IMR-90 (cell line): Measurements from ENCODE around the gene TTC39B. TPM values are rescaled to one million over a fixed set of nuclear protein-coding genes. Genes with fewer than 3 reads are reported as not detected.

Source experiments
- ATAC-seq: fragments of 200-7000 bp; cut with Tn5 transposase; 2 replicates; pipeline ENCODE4 v1.9.1; 2020; ENCODE audit warnings: low read depth, mild to moderate bottlenecking, moderate library complexity
- BruUV-seq: library from RNA; stranded (reverse); fragments of 400-500 nt; replicated peaks from 2 replicates; lab custom pipeline; 2021; lab: Mats Ljungman, UMichigan
- CTCF ChIA-PET: fragments of 300-600 bp; formaldehyde crosslinking; extraction: SDS; loops from one replicate; lab custom pipeline; 2021; ENCODE audit warnings: antibody characterized with exemption; lab: Yijun Ruan, JAX
- POLR2A ChIA-PET: fragments of 300-600 bp; sonication (Branson Sonifier 250); formaldehyde crosslinking; loops from one replicate; lab custom pipeline; 2022; ENCODE audit warnings: antibody characterized with exemption; ENCODE audit not compliant: unreplicated experiment; lab: Charles Lee
- DNase-seq: peaks from one replicate; pipeline ENCODE4 v3.0.0; 2013
- H2AFZ ChIP-seq: replicated peaks from 2 replicates; pipeline ENCODE3; 2013; ENCODE audit warnings: low read length, mild to moderate bottlenecking; ENCODE audit not compliant: poor library complexity
- H2AK5ac ChIP-seq: 2 replicates; pipeline ENCODE4 v1.6.1; 2013; ENCODE audit warnings: low read depth, low read length, inconsistent platforms
- H2AK9ac ChIP-seq: replicated peaks from 2 replicates; pipeline ENCODE3; 2013; ENCODE audit warnings: mild to moderate bottlenecking, low read depth, low read length, moderate library complexity; ENCODE audit not compliant: poor library complexity
- H2BK120ac ChIP-seq: 2 replicates; pipeline ENCODE4 v1.6.1; 2013; ENCODE audit warnings: low read depth, low read length, inconsistent platforms
- H2BK15ac ChIP-seq: 3 replicates; pipeline ENCODE4 v1.6.1; 2013; ENCODE audit warnings: low read depth, low read length, inconsistent platforms
- H2BK20ac ChIP-seq: 2 replicates; pipeline ENCODE4 v1.6.1; 2013; ENCODE audit warnings: low read depth, mild to moderate bottlenecking, inconsistent platforms, low read length, moderate library complexity
- H2BK5ac ChIP-seq: 2 replicates; pipeline ENCODE4 v1.6.1; 2013; ENCODE audit warnings: mild to moderate bottlenecking, low read depth, low read length, inconsistent platforms; ENCODE audit not compliant: poor library complexity, severe bottlenecking
- H3K14ac ChIP-seq: replicated peaks from 2 replicates; pipeline ENCODE4 v1.6.1; 2013; ENCODE audit warnings: low read depth, low read length, inconsistent platforms
- H3K18ac ChIP-seq: 2 replicates; pipeline ENCODE4 v1.6.1; 2013; ENCODE audit warnings: low read depth, low read length, control low read depth
- H3K23ac ChIP-seq: 2 replicates; pipeline ENCODE4 v1.6.1; 2013; ENCODE audit warnings: low read depth, low read length, inconsistent platforms
- H3K27ac ChIP-seq: 2 replicates; pipeline ENCODE4 v1.5.1; 2013; ENCODE audit warnings: mild to moderate bottlenecking, control low read depth, low read length; ENCODE audit not compliant: insufficient read depth
- H3K27me3 ChIP-seq: 2 replicates; pipeline ENCODE4 v1.6.1; 2013; ENCODE audit warnings: low read length; ENCODE audit not compliant: control insufficient read depth, insufficient read depth
- H3K36me3 ChIP-seq: 2 replicates; pipeline ENCODE4 v1.6.1; 2013; ENCODE audit warnings: low read length, mixed read lengths; ENCODE audit not compliant: control insufficient read depth, insufficient read depth
- H3K4ac ChIP-seq: 2 replicates; pipeline ENCODE4 v1.6.1; 2013; ENCODE audit warnings: low read depth, low read length, inconsistent platforms
- H3K4me1 ChIP-seq: 2 replicates; pipeline ENCODE4 v1.6.1; 2013; ENCODE audit warnings: low read length, mixed read lengths; ENCODE audit not compliant: control insufficient read depth, insufficient read depth
- H3K4me2 ChIP-seq: 2 replicates; pipeline ENCODE4 v1.6.1; 2013; ENCODE audit warnings: low read depth, mild to moderate bottlenecking, control low read depth, low read length, moderate library complexity
- H3K4me3 ChIP-seq: 2 replicates; pipeline ENCODE4 v1.5.1; 2013; ENCODE audit warnings: low read depth, mild to moderate bottlenecking, control low read depth, low read length, moderate library complexity; ENCODE audit not compliant: insufficient read depth
- H3K56ac ChIP-seq: 2 replicates; pipeline ENCODE4 v1.6.1; 2013; ENCODE audit warnings: low read length, inconsistent platforms; ENCODE audit not compliant: insufficient read depth; ENCODE audit errors: extremely low read depth
- H3K79me1 ChIP-seq, 2 experiments: 2 replicates each; pipeline ENCODE4 v1.6.1; 2013; ENCODE audit warnings: low read length in 2 of 2, inconsistent platforms in 1 of 2, low read depth in 1 of 2
- H3K9ac ChIP-seq: 2 replicates; pipeline ENCODE4 v1.6.1; 2013; ENCODE audit warnings: low read depth, low read length, control low read depth
- H3K9me1 ChIP-seq: 2 replicates; pipeline ENCODE4 v1.6.1; 2013; ENCODE audit warnings: low read length, inconsistent platforms; ENCODE audit not compliant: insufficient read depth
- H3K9me3 ChIP-seq: 2 replicates; pipeline ENCODE4 v1.6.1; 2013; ENCODE audit warnings: low read length; ENCODE audit not compliant: control insufficient read depth, insufficient read depth
- H4K20me1 ChIP-seq: 2 replicates; pipeline ENCODE4 v1.6.1; 2013; ENCODE audit warnings: low read length, inconsistent platforms; ENCODE audit not compliant: insufficient read depth
- H4K5ac ChIP-seq: 2 replicates; pipeline ENCODE4 v1.6.1; 2013; ENCODE audit warnings: mild to moderate bottlenecking, low read depth, low read length, control low read depth
- H4K8ac ChIP-seq, 2 experiments: 2 replicates each; pipeline ENCODE4 v1.6.1; 2013; ENCODE audit warnings: low read depth in 2 of 2, low read length in 2 of 2, control low read depth in 1 of 2, inconsistent platforms in 1 of 2
- H4K91ac ChIP-seq: 2 replicates; pipeline ENCODE4 v1.6.1; 2013; ENCODE audit warnings: low read depth, low read length, inconsistent platforms; ENCODE audit not compliant: insufficient read depth
- NFE2L2 ChIP-seq: fragments of 150-350 bp; IDR thresholded peaks from 2 replicates; pipeline ENCODE4 v1.6.1; 2016; ENCODE audit warnings: low read depth, mild to moderate bottlenecking, low read length
- RAD21 ChIP-seq: IDR thresholded peaks from 2 replicates; pipeline ENCODE4 v1.6.1; 2012; ENCODE audit warnings: low read length, improper control_type of control experiment
- WGBS, 2 experiments: methylation state at CpG; one replicate each; pipeline versions ENCODE4 v1.1.5 to v1.1.7; 2013; ENCODE audit warnings: missing lambda C conversion rate in 2 of 2; ENCODE audit not compliant: insufficient read length in 1 of 2; ENCODE audit errors: extremely low coverage in 2 of 2; 5-methylcytosine and 5-hydroxymethylcytosine counted together
- dilution Hi-C: fragments of 300-500 bp; cut with HindIII; formaldehyde crosslinking; loops from one replicate; pipeline ENCODE4 v1.14.3; 2018; ENCODE audit warnings: low sequenced_read_pairs; ENCODE audit not compliant: unreplicated experiment
- in situ Hi-C: fragments of 300-500 bp; cut with MboI; formaldehyde crosslinking; loops from 3 replicates; pipeline ENCODE4 v1.14.3; 2019; ENCODE audit warnings: low sequenced_read_pairs, inconsistent platforms, mixed read lengths
- intact Hi-C: fragments of 100-400 bp; cut with micrococcal nuclease; formaldehyde crosslinking; loops from 2 replicates; pipeline ENCODE4 v1.10.0; 2022
- polyA plus RNA-seq, 3 experiments: library from polyadenylated mRNA; depleted of rRNA; stranded (reverse); fragments of >200 nt; gene quantifications; 2 replicates each; pipeline ENCODE4 v1.2.3, GENCODE V29; 2012; ENCODE audit warnings: low replicate concordance in 1 of 3
- total RNA-seq: library from RNA; depleted of rRNA; stranded (reverse); fragments of >200 nt; gene quantifications from 2 replicates; pipeline ENCODE4 v1.2.3, GENCODE V29; 2012
- TF ChIP-seq, protein P1 (sequence below): conservative IDR thresholded peaks from 2 replicates; pipeline ENCODE4 v1.5.1; 2012; ENCODE audit warnings: mild to moderate bottlenecking, low read depth, low read length, improper control_type of control experiment

The TTC39B gene
- total and polyA plus RNA-seq, 2 of the 4 experiments (the other 2 are of a cell fraction) = 2.5 to 12.2 TPM

DNA sequence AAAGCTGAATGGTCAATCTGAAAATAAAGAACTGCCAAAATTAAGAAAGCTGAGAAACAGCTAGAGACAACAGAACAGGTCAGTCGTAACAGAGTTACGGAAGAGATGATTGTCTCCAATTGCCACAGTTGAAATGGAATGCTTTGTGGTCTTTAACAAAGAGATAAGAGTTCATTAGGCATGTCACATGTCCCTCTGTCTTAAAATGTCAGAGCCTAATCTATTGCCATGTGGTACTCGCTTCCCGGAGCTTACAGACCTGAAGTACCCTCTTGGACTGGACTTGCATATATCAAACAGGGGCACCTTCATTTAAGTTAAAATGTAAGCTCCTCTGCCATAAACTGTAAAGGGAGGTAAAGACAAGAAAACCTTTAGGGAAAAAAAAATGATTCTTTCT is 19.7 kb downstream of the TTC39B start:
- dilution Hi-C loops (no loop called here), in situ Hi-C loops (no loop called here)
- H3K9me1 ChIP-seq = peaks cover 9% of the 10 kb centered on the region

More for the DNA sequence above, 19.7 kb downstream of the TTC39B start:
- ChIA-PET CTCF (interaction anchor here (0.6 to 1.0 kb wide), 2 partner anchors 10 to 187 kb away, joined by 3 to 7 read pairs; no protein-coding TSS in a partner anchor), POLR2A (no interaction called here)
- no peak overlapping the region for H3K27ac ChIP-seq
- no peak overlapping the region for H2BK15ac ChIP-seq
- H3K56ac ChIP-seq = no peak overlapping the region
- TF ChIP-seq NFE2L2 (no peak), RAD21 (no peak)
- TF ChIP-seq, protein P1, sequence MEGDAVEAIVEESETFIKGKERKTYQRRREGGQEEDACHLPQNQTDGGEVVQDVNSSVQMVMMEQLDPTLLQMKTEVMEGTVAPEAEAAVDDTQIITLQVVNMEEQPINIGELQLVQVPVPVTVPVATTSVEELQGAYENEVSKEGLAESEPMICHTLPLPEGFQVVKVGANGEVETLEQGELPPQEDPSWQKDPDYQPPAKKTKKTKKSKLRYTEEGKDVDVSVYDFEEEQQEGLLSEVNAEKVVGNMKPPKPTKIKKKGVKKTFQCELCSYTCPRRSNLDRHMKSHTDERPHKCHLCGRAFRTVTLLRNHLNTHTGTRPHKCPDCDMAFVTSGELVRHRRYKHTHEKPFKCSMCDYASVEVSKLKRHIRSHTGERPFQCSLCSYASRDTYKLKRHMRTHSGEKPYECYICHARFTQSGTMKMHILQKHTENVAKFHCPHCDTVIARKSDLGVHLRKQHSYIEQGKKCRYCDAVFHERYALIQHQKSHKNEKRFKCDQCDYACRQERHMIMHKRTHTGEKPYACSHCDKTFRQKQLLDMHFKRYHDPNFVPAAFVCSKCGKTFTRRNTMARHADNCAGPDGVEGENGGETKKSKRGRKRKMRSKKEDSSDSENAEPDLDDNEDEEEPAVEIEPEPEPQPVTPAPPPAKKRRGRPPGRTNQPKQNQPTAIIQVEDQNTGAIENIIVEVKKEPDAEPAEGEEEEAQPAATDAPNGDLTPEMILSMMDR = no peak
- H3K18ac ChIP-seq = no peak overlapping the region
- H2AFZ ChIP-seq = no peak overlapping the region
- DNase-seq (no peak), ATAC-seq (no peak)
- BruUV-seq = no TSS peak
- WGBS, 2 experiments = no CpG with 5 or more reads among the region's 4 CpGs
- no peaks in the 10 kb centered on the region for H4K20me1 ChIP-seq
- intact Hi-C loops = no loop called here
- H3K4me2 ChIP-seq = no peak overlapping the region
- no peak overlapping the region for H2AK9ac ChIP-seq
- H3K36me3 ChIP-seq = no peaks in the 10 kb centered on the region
- H4K8ac ChIP-seq = no peak overlapping the region
- no peak overlapping the region for H2BK20ac ChIP-seq
- H3K27me3 ChIP-seq = no peaks in the 10 kb centered on the region
- H4K5ac ChIP-seq = no peak overlapping the region
- H2AK5ac ChIP-seq = no peak overlapping the region
- peaks cover 14% of the 10 kb centered on the region for H3K4me1 ChIP-seq
- no peak overlapping the region for H3K9ac ChIP-seq
- no peak overlapping the region for H2BK5ac ChIP-seq
- H3K9me3 ChIP-seq = no peaks in the 10 kb centered on the region
- no peak overlapping the region for H2BK120ac ChIP-seq
- H3K4ac ChIP-seq = no peak overlapping the region
- no peak overlapping the region for H4K91ac ChIP-seq
- no peak overlapping the region for H3K23ac ChIP-seq
- no peak overlapping the region for H3K14ac ChIP-seq
- H3K79me1 ChIP-seq = peaks cover 41 to 45% of the 10 kb centered on the region in 2 experiments
- no peak overlapping the region for H3K4me3 ChIP-seq
